Neural cell (in vitro differentiated cells): ENCODE data around the gene DDOST.

ENCODE experiments used
- CTCF ChIP-seq: fragments of 450-650 bp; IDR thresholded peaks from 2 replicates; pipeline ENCODE4 v1.5.1; 2014; ENCODE audit warnings: antibody characterized with exemption, mild to moderate bottlenecking, moderate library complexity; ENCODE audit not compliant: poor library complexity, severe bottlenecking
- EP300 ChIP-seq: fragments of 450-650 bp; conservative IDR thresholded peaks from 2 replicates; pipeline ENCODE4 v1.6.1; 2014; ENCODE audit warnings: antibody characterized with exemption, mild to moderate bottlenecking, moderate library complexity; ENCODE audit not compliant: poor library complexity, severe bottlenecking
- EZH2 ChIP-seq: fragments of 200-600, 300-800 bp; shearing (Covaris generic), sonication (generic); IDR thresholded peaks from 2 replicates; pipeline ENCODE4 v1.6.1; 2014; ENCODE audit warnings: antibody characterized with exemption, low read length, borderline replicate concordance, mild to moderate bottlenecking; ENCODE audit not compliant: insufficient read depth, poor library complexity, severe bottlenecking
- POLR2AphosphoS5 ChIP-seq: IDR thresholded peaks from 2 replicates; pipeline ENCODE4 v1.6.1; 2012
- RAD21 ChIP-seq: fragments of 450-650 bp; conservative IDR thresholded peaks from 2 replicates; pipeline ENCODE4 v1.6.1; 2014; ENCODE audit warnings: antibody characterized with exemption, mild to moderate bottlenecking, moderate library complexity
- SMC3 ChIP-seq: fragments of 450-650 bp; conservative IDR thresholded peaks from 2 replicates; pipeline ENCODE4 v1.6.1; 2014; ENCODE audit warnings: antibody characterized with exemption, mild to moderate bottlenecking, moderate library complexity; ENCODE audit not compliant: poor library complexity
- TAF1 ChIP-seq: IDR thresholded peaks from 2 replicates; pipeline ENCODE4 v1.6.1; 2012; ENCODE audit warnings: low read depth
- TF ChIP-seq, protein P1 (sequence below): IDR thresholded peaks from 2 replicates; pipeline ENCODE4 v1.6.1; 2012; ENCODE audit warnings: borderline replicate concordance

DNA sequence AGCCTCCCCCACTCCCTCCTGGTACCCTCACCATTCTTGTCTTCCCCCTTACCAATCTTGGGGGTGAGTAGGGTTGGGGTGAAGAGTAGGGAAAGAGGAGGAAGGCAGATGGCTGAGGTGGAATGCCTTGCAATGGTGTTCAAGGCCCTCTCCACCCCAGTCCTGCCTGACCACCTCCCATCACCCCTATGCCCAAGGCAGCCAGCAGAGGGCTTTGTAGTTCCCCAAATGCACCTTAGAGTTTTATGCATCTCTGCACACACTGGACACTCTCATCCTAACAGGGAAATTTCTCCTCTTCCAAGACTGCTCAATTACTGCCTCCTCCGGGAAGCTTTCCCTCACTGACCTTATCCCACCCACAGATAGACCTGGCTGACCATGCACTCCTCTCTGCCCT lies 41.2 kb upstream of the DDOST start:
- TF ChIP-seq, protein P1, sequence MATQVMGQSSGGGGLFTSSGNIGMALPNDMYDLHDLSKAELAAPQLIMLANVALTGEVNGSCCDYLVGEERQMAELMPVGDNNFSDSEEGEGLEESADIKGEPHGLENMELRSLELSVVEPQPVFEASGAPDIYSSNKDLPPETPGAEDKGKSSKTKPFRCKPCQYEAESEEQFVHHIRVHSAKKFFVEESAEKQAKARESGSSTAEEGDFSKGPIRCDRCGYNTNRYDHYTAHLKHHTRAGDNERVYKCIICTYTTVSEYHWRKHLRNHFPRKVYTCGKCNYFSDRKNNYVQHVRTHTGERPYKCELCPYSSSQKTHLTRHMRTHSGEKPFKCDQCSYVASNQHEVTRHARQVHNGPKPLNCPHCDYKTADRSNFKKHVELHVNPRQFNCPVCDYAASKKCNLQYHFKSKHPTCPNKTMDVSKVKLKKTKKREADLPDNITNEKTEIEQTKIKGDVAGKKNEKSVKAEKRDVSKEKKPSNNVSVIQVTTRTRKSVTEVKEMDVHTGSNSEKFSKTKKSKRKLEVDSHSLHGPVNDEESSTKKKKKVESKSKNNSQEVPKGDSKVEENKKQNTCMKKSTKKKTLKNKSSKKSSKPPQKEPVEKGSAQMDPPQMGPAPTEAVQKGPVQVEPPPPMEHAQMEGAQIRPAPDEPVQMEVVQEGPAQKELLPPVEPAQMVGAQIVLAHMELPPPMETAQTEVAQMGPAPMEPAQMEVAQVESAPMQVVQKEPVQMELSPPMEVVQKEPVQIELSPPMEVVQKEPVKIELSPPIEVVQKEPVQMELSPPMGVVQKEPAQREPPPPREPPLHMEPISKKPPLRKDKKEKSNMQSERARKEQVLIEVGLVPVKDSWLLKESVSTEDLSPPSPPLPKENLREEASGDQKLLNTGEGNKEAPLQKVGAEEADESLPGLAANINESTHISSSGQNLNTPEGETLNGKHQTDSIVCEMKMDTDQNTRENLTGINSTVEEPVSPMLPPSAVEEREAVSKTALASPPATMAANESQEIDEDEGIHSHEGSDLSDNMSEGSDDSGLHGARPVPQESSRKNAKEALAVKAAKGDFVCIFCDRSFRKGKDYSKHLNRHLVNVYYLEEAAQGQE: no peak
- TF ChIP-seq CTCF (peak; percentile 22), POLR2AphosphoS5 (no peak), EP300 (no peak), EZH2 (no peak), SMC3 (peak; percentile 15), RAD21 (no peak), TAF1 (no peak)
